Fibroblast of villous mesenchyme (primary cell): ENCODE results near the gene SH3YL1. TPM values are rescaled to one million over a fixed set of nuclear protein-coding genes. Genes with fewer than 3 reads are reported as not detected.

Experiments
- DNase-seq: peaks from one replicate; pipeline ENCODE4 v3.0.0-alpha.2; 2010; ENCODE audit warnings: low read depth
- H3K4me3 ChIP-seq: 2 replicates; pipeline ENCODE4 v1.5.1; 2011; ENCODE audit warnings: low read depth, mild to moderate bottlenecking, low read length
- total RNA-seq: library from RNA; depleted of rRNA; stranded (reverse); fragments of >200 nt; gene quantifications from 2 replicates; pipeline ENCODE4 v1.2.3, GENCODE V29; 2012
- TF ChIP-seq, protein P1 (sequence below): IDR thresholded peaks from 2 replicates; pipeline ENCODE4 v1.5.1; 2012; ENCODE audit warnings: low read depth, mild to moderate bottlenecking, low read length; ENCODE audit not compliant: insufficient read depth

SH3YL1 gene
- total RNA-seq, 1 donor = 35.4 TPM

- no peak overlapping the region for H3K4me3 ChIP-seq
- TF ChIP-seq, protein P1, sequence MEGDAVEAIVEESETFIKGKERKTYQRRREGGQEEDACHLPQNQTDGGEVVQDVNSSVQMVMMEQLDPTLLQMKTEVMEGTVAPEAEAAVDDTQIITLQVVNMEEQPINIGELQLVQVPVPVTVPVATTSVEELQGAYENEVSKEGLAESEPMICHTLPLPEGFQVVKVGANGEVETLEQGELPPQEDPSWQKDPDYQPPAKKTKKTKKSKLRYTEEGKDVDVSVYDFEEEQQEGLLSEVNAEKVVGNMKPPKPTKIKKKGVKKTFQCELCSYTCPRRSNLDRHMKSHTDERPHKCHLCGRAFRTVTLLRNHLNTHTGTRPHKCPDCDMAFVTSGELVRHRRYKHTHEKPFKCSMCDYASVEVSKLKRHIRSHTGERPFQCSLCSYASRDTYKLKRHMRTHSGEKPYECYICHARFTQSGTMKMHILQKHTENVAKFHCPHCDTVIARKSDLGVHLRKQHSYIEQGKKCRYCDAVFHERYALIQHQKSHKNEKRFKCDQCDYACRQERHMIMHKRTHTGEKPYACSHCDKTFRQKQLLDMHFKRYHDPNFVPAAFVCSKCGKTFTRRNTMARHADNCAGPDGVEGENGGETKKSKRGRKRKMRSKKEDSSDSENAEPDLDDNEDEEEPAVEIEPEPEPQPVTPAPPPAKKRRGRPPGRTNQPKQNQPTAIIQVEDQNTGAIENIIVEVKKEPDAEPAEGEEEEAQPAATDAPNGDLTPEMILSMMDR = no peak
- DNase-seq = no peak
Observed at GRCh38 chr2:223971-224760, 39.7 kb downstream of the SH3YL1 start.

DNA sequence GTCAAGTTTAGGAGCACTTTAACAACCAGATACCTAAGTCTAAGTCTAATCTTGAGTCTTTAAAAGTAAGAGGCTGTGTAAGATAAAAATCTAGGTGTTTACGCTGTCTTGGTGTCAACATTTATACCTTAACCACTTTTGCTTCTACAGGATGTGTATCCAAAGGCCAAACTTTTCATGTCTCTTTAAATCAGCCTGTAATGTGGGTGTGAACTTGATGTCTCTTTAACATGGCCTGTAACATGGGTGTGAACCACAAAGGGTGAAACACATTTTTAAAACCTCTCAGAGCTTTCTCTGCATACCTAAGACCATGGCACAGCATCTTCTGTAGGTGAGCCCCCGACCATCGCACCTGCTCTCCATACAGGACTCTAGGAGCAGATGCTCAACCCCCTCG lies 40.4 kb downstream of the SH3YL1 start:
- TF ChIP-seq, protein P1 = no peak
- DNase-seq = no peak
- H3K4me3 ChIP-seq = no peak overlapping the region

DNA sequence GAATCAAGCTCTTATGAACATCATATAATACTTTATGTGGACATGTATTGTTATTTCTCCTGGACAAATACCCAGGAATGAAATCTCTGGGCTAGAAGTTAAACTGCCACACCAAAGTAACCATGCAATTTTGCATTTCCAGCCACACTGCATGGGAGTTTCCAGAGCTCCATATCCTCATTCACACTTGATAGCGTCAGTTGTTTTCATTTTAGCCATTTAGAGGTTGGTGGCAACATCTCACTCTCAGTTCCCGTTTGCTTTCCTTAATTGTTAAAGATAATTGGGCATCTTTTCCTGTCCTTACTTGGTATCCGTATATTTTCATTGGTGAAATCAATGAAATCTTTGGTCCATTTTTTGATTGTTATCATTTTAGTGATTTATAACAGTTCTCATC lies 47.8 kb downstream of the SH3YL1 start:
- TF ChIP-seq, protein P1 = no peak
- no peak overlapping the region for H3K4me3 ChIP-seq
- no peak for DNase-seq

GRCh38 chr2:213932-214693 lies 49.7 kb downstream of the SH3YL1 start:
- DNase-seq = peak; percentile 5

GRCh38 chr2:211486-212184 lies 52.2 kb downstream of the SH3YL1 start:
- DNase-seq = no peak
- TF ChIP-seq, protein P1 = no peak
- no peak overlapping the region for H3K4me3 ChIP-seq

More at GRCh38 chr2:213932-214693, 49.7 kb downstream of the SH3YL1 start:
- TF ChIP-seq, protein P1 = no peak
- no peak overlapping the region for H3K4me3 ChIP-seq

GRCh38 chr2:210660-211059 lies 53.2 kb downstream of the SH3YL1 start:
- no peak overlapping the region for H3K4me3 ChIP-seq
- no peak for DNase-seq
- TF ChIP-seq, protein P1 = no peak
